Measurements from ENCODE around the gene TBC1D16.

Gene TBC1D16

GRCh38 chr17:79987187-79987934 is 48.3 kb downstream of the TBC1D16 start:
- DNase-seq (ENCODE audit: low read depth): no peak

DNA sequence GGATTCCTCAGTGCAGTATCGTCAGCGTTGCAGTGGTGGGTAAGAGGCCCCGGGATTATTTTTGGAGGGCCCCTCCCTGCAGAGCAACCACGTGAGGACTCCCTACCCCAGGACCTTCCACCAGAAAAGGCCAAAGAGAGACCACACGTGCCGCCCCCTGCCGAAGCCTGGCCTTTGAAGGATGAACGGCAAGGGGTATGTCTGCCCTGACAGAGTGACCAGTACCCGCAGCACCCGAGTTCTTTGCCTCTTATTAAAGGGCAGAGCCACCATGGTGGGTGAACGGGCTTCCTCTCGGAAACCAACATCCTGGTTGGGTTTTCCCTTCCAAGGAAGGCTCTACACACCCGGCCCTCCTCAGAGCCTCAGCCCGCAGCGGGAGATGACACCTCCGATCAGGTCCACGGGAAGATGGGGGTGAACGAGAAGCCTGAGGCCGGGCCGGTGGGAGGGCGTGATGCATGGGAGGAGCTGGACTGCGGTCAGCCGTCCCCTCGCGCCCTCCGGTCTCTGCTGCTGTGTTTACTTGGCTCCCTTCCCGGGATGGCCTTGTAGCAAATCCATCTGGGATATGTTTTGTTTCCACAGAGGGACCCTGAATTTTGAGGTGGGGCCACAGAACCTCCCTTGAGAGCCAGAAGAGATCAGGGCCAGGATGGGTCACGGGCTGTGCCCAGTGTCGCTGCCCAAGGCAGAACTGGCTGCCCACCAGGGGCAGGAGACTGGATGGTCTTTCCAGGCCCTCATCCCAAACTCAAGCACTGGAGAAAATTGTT is 49.1 kb downstream of the TBC1D16 start:
- no peak for DNase-seq (ENCODE audit: low read depth)

DNA sequence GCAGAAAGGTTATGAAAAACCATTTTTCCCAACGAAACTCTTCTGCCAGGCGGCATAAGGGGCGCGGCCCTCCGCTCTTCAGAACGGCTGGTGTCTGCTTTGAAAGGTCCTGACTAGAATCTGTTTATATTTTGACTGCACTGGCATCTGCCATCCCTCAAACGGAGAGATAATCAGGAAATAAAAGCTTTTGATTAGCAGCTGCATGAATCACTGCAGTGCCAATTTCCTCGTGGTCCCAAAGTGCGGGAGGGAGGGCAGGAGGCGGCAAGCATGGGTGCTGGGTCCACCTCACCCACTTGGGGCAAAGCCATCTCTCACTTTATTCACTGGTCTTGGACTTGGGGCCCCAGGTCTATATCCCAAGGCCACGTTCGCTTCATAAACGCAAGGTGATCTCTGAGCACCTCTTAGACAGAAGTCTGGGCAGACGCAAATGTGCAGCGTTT is 49.7 kb downstream of the TBC1D16 start:
- DNase-seq (ENCODE audit: low read depth): no peak

GRCh38 chr17:79985361-79985942 is 50.2 kb downstream of the TBC1D16 start:
- DNase-seq (ENCODE audit: low read depth): no peak

DNA sequence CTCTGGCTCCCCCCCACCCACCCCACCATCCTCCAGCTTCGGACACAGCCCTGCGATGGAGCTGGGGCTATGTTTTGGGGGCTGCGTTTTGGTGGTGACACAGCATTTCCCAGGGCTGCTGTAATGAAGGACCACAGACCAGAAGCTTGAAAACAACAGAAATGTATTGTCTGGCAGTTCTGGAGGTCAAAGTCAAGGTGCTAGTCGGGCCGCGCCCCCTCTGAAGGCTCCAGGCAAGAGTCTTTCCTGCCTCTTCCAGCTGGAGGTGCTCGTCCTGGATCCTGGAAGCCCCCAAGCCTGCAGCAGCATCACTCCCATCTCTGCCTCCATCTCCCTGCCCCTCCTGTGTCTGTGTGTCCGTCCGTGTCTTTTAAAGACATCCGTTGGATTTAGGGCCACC is 50.8 kb downstream of the TBC1D16 start:
- DNase-seq (ENCODE audit: low read depth): no peak

- DNase-seq (ENCODE audit: low read depth): no peak
Measured at GRCh38 chr17:79984045-79984840, 51.4 kb downstream of the TBC1D16 start.

- no peak for DNase-seq (ENCODE audit: low read depth)
Measured at GRCh38 chr17:79983456-79983855, 52.2 kb downstream of the TBC1D16 start.

GRCh38 chr17:79982986-79983385 is 52.7 kb downstream of the TBC1D16 start:
- no peak for DNase-seq (ENCODE audit: low read depth)

GRCh38 chr17:79981661-79982101 is 54.0 kb downstream of the TBC1D16 start:
- no peak for DNase-seq (ENCODE audit: low read depth)

DNA sequence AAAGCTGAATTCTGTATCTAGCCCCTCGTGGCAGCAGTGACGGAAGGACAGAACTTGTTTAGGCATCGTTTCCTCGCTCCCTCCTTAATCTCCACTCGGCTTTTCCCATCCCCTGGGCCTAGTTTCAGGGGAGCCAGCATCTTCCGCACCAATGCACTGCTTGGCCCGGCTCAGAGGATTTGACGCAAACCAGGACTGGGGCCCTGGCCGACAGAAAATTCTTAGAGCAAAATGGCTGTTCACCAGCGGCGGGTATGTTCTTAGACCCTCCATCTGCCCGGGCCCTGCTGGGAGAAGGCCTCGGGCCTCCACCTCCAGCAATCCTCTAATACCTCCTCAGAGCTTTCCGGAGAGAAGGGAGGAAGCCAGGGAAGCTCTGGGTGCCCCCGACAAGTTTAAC is 54.6 kb downstream of the TBC1D16 start:
- DNase-seq (ENCODE audit: low read depth): no peak

- DNase-seq (ENCODE audit: low read depth): no peak
Measured at GRCh38 chr17:79980246-79981043, 55.2 kb downstream of the TBC1D16 start.

DNA sequence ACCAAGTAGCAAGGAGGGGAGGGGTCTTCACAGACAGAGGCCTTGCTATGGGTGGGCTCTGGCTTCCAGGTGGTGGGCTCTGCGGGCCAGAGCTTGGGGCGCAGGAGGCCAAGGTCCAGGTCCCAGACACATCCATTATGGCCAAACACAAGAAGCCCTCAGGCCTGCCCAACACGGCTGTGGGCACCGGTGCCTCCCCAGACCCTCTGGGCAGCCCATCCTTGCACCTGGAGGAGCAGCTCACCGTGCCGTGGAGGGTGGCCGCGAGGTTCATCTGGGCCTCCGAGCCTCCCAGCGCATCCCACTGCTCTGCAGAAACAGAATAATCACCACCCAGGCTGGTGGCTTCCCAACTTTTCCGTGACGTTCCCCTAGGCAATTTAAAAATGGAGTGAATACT is 55.9 kb downstream of the TBC1D16 start:
- DNase-seq (ENCODE audit: low read depth): no peak

DNA sequence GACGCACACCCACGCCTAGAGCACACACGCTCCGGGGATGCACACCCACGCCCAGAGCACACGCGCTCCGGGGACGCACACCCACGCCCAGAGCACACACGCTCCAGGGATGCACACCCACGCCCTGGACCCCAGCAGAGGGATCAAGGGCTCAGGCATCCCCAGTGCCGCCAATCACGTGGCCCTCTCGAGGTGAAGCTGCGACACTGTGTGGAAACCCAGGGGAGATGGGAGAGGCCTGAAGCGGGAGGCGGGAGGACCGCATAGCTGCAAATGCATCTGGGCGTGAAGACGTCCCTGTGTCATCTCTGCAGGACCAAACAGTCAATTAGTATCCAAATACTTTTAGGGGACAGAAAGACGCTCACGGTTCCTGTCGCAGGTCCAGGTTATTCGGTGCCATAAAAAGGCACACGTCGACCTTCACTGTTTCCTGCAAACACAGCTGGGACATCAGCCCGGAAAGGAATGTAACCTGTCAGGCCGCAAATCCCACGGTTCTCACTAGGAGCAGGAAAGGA is 56.4 kb downstream of the TBC1D16 start:
- DNase-seq (ENCODE audit: low read depth): no peak

DNA sequence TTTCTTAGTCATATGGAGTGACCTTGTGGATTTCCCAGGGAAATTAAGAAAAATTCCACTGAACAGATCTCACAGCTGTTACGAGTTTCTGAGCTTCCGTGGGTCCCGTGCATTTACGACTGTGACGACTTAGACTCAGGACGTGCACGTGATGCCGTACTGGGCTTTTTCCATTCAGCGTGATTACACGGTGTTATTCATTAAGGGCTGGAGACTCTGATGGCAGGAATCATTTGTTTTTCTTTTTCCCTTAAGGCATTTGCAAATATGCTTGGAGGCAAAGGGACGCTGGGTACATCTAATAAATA is 57.2 kb downstream of the TBC1D16 start:
- DNase-seq (ENCODE audit: low read depth): no peak

DNA sequence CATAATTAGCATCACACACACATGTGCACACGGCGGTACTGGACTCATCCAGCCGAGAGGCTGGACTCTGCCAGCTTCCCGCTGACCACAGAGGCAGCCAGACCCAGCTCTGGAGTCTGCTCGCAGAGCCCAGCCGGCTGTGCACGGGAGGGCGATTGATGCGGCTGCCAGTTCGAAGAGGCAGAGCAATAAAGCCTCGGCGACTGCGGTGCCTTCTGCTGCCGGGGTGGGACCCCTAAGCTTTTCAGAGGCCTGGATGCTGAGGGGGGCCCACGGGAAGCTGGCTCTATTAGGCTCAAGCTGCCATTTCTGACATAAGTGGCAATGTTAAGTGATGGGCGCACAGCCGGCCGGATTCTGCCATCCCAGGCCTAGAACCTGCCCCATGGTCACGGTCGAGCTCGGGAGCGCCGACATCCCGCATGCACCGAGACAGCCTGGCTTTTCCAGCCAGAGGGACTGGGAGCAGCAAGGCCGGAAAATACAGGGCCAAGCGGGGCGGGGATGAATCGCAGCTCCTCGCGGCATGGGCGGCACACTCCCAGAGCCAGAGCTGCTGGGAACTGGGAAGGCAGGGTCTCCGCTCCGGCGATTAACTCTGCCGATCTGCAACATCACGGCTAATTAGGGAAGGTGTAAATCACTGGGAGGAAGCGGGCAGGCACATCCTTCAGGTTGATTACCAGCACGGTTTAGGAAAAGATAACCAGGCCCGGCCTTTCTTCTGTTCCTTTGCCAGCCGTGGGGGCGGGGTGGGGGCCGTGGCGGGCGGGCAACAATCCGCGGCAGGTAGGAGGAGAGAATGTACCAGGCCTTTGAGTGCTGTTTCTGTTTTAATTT is 57.7 kb downstream of the TBC1D16 start:
- no peak for DNase-seq (ENCODE audit: low read depth)

- no peak for DNase-seq (ENCODE audit: low read depth)
Measured at GRCh38 chr17:79977161-79977631, 58.5 kb downstream of the TBC1D16 start.

DNA sequence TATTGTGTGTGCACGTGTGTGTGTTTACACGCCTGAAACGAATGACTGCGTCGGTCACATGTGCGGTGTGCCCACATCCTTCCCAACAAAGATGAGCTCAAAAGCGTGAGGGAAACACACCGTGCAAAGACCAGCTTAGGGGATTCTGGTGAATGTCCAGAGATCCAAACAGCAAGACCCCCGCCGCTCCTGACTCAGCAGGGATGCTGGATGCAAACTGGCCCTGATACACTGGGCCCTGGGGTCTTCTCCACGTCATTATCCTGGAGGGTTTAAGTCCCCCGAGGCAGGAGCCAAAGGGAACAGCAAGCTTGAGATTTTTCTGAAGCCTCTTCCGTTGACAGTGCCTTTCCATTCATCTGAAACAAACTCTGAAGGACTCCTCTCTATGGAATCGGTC is 59.2 kb downstream of the TBC1D16 start:
- no peak for DNase-seq (ENCODE audit: low read depth)

DNA sequence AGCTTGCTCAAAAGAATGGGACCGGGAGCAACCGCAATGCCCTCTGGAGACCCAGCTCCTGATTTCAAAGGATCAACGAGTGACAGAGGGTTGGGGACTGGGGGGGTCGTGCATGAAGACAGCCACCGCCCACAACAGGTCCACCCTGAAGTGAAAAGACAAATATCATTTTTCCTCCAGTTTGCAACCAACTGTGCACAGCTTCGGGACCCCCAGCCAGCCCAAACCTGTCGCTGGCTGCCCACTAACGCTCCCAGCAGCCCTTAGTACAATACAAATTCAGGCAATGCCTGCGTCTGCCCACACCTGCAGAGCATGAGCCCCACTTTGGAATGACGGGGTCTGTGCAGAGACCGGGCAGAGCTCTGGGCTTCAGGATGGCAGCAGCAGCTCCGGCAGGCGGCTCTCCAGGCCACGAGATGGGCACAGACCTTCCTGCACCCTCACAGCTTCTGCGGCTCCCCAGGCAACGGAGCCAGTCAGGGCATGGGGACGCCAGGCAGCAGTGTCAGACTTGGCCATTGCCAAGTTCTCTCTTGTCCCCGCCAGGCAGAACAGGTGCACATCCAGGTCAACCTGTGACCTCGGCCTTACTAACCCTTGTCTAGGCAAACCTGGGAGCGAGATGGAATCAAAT is 60.1 kb downstream of the TBC1D16 start:
- DNase-seq (ENCODE audit: low read depth): no peak

GRCh38 chr17:79974566-79975497 is 60.8 kb downstream of the TBC1D16 start:
- DNase-seq (ENCODE audit: low read depth): no peak

All from stimulated activated CD8-positive, alpha-beta memory T cell treated with anti-CD3 and anti-CD28 coated beads, Interleukin-4, amount 100 ng/mL, for 24 hours (primary cell).